LNCAP (cell line): ENCODE data around the gene STBD1.

Source experiments
- TF ChIP-seq, protein P1 (sequence below): fragments of 450-650 bp; IDR thresholded peaks from 2 replicates; pipeline ENCODE4 v1.5.1; 2017; ENCODE audit warnings: mild to moderate bottlenecking

STBD1 gene

DNA sequence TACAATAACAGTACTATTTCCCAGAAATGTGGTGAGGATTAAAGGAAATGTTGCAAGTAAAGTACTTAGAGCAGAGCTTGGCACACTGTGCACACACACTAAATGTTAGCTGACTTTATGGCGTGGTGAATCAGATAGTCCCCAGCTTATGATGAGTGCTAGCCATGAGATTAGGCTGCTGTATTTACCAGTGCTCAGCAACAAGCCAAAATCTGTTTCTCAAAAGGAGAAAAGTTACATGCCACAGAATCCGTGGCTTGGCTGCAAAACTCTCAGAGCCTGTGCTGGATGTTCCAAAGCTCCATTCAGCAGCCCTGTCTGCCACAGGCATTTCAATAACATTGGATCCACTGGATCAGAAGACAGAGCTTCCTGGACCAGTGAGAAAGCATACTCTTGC is 12.8 kb upstream of the STBD1 start:
- TF ChIP-seq, protein P1, sequence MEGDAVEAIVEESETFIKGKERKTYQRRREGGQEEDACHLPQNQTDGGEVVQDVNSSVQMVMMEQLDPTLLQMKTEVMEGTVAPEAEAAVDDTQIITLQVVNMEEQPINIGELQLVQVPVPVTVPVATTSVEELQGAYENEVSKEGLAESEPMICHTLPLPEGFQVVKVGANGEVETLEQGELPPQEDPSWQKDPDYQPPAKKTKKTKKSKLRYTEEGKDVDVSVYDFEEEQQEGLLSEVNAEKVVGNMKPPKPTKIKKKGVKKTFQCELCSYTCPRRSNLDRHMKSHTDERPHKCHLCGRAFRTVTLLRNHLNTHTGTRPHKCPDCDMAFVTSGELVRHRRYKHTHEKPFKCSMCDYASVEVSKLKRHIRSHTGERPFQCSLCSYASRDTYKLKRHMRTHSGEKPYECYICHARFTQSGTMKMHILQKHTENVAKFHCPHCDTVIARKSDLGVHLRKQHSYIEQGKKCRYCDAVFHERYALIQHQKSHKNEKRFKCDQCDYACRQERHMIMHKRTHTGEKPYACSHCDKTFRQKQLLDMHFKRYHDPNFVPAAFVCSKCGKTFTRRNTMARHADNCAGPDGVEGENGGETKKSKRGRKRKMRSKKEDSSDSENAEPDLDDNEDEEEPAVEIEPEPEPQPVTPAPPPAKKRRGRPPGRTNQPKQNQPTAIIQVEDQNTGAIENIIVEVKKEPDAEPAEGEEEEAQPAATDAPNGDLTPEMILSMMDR, result no peak

DNA sequence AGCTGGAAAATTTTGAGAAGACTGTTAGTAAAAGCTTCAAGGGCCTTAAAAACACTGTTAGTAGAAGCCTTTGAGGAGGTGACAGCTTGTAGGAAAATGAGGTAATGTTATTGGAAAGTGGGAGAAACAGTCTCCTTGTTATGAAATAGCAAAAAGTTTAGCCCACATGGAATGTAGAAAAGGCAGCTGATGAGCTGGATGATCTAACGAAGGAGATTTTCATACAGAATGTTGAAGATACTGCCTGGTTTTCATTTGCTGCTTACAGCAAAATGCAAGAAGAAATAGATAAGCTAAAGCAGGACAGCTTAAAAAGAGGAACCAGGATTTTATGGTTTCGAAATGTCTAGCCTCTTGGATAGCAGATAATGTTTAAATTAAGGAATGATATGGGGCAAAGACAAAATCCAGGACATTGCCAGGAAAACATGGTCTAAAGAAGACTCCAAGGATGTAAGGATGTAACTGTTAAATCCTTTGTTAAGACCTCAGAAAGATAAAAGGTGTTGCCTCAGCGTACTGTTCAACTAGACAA is 10.2 kb upstream of the STBD1 start:
- TF ChIP-seq, protein P1, result no peak

DNA sequence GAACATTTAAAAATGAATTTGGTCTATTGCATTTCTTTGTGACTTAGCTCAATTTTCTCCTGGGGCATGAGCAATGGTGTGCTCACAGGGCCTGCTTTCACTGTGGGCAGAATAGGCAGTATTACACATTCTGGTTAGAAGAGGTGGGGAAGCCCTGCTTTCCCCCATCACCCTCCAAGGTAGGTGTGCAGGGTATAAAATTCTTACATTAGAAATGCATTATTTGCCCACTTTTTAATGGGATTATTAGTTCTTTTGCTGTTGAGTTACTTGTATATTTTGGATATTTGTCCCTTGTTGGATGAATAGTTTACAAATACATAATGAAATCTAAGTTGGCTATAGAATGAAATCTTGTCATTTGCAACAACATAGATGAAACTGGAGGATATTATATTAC is 8.3 kb upstream of the STBD1 start:
- TF ChIP-seq, protein P1, result no peak

DNA sequence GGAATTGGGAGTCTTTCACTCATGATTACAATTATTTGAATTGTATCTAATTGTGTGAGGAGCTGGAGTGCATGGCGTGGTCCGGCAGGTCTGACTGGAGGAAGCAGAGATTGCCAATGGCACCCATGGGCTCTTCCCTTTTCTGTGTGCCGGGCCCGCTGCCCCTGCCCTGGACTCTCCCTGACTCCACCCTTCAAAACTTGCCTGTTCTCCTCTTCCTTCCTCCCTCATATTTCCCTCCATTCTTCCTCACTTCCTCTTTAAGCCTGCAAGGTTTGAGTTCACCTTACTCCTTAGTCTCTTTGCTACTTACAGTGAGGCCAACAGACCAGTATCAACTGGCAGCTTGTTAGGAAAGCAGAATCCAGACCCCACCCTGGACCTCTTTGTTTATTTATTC is 6.5 kb upstream of the STBD1 start:
- TF ChIP-seq, protein P1, result no peak

DNA sequence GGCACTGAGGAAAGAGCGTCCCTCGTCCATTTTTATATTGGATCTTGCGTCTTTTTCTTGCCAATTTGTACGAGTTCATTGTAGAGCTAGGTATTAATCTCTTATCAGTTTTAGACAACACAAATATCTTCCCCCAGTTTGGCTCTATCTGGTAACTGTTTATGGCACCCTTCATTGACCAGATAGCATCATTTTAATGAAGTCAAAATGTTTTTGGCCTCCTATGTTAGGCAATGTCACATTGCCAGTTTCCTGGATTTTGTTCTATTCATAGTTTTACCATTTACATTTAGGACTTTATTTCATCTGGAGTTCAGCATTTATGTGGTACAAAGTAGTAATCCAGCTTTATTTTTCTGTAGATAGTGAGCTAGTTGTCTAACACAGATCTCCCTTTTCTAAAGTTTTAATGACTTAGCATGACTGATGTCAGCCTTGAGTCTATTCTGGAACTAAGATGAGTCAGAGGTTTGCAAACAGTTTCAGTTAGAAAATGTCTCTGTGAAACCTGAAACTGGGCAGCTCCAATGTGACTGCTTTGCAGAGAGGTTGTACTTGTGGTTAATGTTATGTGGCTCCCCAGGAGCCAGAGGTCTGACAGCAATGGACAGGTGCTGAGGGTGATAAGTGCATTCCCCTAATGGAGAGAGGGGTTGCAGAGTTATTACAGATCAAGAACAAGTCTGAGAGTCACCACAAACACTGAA is 5.3 kb upstream of the STBD1 start:
- TF ChIP-seq, protein P1, result no peak

DNA sequence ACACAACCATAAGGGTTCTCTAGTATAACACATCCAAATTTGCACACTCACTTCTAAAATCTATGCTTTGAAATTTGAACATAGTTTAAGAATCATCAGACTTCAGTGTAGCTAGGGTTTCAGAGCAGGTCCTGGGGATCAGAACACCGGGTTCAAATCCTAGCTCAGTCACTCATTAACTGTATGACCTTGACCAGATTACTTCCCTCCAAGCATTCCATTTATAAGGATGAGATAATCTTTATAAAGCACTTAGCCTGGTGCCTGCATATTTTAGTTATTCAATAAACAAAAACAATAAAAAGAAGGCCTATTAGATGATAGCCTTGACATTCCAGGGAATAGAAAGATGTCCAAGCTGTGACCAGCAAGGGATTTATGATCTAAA is 4.8 kb upstream of the STBD1 start:
- TF ChIP-seq, protein P1, result no peak

DNA sequence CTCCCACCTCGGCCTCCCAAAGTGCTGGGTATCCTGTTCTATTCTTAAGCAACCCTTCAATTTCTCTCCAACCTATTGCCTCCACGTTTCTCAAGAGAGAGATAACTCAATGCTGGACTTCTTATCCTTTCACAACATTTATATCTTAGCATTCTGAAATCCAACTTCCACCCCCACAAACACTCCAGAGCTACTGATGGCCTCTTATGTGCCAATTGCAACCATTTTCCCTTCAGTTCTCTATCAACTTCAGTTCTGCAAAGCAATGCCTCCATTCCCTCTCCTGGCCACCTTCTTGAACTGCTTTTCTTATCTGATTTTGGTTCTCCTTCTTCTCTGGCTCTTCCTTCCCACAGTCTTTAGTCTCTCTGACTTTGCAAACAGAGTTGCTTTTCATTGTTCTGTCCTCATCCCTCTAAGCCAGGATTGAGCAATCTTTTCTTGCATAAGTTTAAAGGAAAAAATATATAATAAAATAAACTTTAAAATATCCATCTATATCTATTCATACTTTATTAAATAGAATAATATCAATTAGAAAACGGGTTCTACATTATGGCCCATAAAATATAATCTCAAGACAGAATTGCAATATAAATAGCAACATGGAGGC is 3.6 kb upstream of the STBD1 start:
- TF ChIP-seq, protein P1, result no peak
